Activated CD4-positive, alpha-beta T cell treated with anti-CD3 and anti-CD28 coated beads, Interleukin-2, Interleukin-6, amounts not matched to agents 100 ng/mL and 50 ng/mL, durations not matched to agents 16 hours and 8 hours (primary cell): Measurements from ENCODE around the gene NIPBL.
"Not testable (repeated sequence)": the region's sequence is repeated elsewhere in the genome, so short reads cannot be mapped to it uniquely, and the experiment has no call there.

Experiments
- DNase-seq: peaks from one replicate; pipeline ENCODE4 v3.0.0-alpha.2; 2020

The NIPBL gene

DNA sequence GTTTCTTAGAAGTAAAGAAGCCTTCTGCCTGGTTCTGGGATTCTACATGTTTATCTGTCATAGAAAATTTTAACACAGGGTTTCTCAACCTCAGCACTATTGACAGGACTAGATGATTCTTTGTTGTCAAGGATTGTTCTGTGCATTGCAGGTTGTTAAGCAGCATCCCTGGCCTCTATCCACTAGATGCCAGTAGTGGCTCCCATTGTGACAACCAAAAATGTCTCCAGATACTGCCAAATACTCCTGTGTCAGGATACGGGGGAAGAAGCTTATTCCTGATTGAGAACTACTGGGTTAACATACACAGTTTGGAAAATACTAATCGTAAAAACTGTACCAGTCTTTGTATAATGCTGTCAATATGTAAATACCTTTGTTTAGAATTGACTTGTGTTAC, 167.1 kb downstream of the NIPBL start:
- peak; percentile 6 for DNase-seq

DNA sequence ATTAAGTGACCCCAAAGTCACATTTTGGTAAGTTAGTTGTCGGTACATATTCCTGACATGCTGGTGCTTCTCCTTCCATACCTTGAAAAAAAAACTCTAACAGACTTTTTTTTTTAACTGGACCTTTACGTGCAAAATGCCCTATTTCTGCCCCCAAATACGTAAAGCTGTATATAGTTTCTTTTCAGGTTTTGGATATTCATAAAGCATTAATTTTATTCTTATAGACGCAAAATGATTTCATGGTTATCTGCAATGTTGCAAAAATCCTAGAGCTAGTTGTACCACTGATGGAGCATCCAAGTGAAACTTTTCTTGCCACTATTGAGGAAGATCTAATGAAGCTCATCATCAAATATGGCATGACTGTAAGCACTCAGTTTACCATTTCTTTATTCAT, 167.6 kb downstream of the NIPBL start:
- no peak for DNase-seq

DNA sequence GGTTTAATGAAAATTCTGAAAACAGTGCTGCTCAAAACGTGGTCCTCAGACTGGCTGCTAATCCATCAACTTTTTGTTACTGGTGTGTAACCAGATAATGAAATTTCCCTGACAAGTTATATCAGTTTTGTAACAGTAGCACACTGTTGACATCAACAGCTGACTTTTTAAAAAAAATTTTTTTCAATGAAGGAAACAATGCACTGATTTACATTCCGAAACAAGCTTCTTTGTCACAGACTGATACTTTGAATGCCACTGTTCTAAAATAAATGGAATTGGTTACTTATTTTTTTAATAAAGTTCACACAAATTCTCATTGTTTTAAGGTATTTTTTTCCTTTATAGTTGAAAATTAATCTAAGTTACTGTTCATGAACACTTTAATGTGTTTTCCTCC, 169.1 kb downstream of the NIPBL start:
- DNase-seq, result no peak

DNA sequence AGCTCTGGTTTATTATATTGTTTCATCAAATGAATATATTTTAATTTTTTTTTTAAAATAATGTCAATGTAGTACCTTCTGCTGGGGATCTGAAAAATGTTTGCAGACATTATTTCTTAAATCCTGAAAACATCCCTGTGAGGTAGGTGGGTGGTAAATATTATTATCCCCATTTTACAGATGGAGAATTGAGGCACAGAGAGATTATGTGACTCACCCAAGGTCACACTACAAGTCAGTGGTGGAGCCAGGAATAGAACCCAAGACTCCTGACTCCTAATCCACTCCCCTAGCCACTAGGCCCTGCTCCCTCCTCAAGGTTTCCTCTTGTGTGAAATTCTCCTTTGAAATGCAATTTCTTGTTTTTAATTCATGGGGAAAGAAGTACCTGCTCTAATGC, 171.4 kb downstream of the NIPBL start:
- no peak for DNase-seq

DNA sequence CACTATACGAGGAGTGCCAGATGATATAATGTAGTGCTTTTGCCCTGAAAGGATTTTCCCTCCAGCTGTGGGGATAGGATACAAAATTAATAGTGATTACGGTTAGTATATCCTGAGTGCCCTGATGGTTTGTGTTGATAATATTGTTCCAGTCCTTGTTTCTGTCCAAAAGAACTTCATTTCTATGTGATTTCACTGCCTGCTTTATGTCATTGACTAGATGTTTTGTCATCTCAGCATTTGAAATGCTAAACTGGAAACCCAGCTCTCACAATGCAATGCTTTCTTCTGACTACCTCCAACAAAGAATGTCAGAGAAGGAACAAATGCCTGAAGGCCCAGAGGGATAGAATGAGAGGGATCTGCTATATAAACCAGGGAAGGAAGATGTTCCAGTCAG, 177.8 kb downstream of the NIPBL start:
- no peak for DNase-seq

DNA sequence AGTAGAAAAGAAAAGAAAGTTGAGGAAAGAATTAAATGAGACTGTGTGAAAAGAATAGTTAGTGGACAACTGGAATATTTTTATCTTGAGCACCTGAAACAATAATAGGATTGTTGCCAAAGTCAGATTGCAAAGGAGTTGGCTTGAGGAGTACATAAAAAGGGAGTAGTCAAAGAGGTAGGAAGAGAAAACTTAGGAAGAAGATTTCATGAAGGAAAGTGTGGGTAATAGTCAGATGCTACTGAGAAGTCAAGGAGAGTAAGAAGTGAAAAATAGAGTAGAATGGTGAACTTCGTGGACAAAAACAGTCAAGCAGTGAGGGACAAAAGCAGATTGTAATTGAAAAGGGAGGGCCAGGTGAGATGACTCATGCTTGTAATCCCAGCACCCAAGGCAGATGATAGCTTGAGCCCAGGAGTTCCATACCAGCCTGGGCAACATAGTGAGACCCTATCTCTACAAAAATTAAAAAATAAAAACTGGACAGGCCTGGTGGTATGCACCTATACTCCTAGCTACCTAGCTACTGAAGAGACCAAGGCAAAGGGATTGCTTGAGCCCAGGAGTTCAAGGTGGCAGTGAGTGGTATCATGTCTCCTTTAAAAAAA, 178.9 kb downstream of the NIPBL start:
- no peak for DNase-seq

DNA sequence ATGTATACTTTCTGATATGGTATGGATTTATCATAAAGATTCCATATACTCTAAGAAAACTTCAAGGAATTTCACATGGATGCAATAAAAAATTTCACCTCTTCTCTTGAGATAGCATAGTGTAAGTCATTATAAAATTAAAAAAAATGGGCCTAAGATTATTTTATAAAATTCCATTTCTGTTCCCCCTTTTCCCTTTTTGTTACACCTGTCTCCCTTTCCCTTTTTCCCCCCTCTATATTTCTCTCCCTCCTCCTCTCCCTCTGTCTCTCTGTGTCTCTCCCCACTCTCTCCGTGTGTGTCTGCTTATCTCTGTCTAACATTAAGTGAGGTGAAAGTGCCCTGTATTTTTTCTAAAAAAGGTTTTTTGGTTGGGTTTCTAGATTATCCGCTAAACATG, 180.2 kb downstream of the NIPBL start:
- no peak for DNase-seq

DNA sequence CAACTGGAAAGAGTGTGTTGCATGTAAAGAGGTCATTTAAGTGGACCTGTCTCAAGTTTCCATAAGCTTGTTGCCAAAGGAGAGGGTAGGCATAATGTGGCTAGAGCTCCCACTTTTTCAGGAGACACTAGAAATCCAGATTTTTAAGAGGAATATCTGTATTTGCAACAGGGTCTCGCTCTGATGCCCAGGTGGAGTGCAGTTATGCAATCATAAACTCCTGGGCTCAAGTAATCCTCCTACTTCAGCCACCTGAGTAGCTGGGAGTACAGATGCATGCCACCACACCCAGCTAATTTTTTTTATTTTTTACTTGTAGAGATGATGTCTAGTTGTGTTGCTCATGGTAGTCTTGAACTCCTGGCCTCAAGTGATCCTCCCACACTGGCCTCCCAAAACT, 183.5 kb downstream of the NIPBL start:
- no peak for DNase-seq

DNA sequence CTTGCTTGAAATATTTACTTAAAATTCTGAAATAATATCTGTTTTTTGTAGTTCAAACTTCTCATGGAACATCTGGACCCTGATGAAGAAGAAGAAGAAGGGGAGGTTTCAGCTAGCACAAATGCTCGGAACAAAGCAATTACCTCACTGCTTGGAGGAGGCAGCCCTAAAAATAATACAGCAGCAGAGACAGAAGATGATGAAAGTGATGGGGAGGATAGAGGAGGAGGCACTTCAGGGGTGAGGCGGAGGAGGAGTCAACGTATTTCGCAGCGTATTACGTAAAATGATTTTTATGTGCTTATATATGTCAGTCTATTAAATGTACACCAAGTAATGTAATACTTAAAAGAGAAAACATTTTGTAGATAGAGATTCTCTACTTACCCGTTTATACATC, 187.2 kb downstream of the NIPBL start:
- DNase-seq, result no peak

DNA sequence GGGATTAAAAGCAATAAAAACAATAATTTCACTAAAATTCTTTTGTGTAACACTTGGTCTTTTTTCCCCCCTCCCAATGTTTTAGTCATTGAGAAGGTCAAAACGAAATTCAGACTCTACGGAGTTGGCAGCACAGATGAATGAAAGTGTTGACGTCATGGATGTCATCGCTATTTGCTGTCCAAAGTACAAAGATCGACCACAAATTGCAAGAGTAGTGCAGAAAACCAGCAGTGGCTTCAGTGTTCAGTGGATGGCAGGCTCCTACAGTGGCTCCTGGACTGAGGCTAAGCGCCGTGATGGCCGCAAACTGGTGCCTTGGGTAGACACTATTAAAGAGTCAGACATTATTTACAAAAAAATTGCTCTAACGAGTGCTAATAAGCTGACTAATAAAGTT, 187.9 kb downstream of the NIPBL start:
- DNase-seq, result no peak

DNA sequence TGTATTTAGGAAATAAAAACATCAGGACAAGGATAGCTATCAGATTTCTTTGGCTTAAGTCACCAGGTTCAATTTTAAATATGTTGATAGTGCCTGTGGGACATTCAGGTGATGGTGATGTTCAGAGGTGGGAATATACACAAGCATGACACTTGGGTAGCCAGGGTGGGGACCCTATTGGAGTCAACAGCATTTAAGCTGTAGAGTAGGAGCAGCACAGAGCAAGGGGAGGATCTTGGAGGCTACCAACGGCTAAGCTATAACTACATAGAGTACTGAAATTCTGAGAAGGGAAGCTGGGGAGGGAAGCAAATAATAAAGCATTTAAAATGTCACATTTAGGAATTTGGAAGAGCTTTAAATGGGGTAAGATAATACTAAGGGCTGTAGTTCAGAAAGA, 194.9 kb downstream of the NIPBL start:
- DNase-seq, result no peak

DNA sequence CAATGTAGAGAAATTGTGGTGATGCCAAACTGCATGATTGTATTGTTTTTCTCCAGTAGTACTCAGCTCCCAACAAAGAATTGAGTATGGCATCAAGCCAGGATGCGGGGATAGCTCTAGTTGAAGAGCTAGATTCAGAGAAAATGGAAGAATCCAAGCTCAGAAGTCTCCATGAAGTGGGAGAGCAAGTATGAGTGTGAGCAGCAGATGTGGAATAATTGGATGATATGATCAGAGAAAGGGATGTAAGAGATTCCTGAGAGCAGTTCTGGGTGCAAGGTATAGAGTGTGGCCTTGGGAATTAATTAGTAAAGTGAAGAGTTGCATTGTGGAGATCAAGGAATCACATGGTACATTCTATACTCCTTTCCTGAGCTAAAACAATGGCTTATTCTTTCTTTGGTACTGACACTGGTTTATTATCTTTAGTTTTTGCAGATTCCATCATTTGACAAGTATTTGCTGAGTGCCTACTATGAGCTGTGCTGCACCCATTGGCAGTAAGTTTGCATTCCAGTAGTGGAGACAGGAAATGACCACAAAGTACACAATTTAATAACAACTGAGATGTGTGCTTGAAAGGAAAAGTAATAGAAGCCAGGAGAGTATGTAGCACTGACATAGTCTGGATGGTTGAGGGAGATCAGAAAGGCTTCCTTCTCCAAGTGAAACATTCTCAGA, 195.5 kb downstream of the NIPBL start:
- peak; percentile 6 for DNase-seq

DNA sequence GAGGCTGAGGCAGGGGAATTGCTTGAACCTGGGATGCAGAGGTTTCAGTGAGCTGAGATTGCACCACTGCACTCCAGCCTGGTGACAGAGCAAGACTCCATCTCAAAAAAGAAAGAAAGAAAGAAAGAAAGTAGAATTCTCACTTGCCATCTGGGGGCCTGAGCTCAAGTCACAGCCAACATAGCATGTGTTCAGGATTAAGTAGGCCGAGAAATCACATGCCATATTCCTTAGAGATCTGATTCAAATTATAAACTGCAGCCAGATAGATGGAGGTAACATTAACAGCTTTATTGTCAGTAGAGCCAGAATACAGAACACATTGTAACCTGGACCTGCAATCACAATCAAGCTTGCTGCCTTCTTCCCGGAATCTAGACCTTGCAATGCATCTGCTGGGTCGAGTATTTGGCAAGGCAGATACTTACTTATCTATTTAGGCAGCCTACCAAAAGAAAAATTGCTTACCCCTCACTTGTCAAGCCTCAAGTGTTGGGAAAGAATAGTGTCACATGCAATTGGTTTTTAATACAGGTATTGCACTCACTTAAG, 198.9 kb downstream of the NIPBL start:
- DNase-seq, result no peak

DNA sequence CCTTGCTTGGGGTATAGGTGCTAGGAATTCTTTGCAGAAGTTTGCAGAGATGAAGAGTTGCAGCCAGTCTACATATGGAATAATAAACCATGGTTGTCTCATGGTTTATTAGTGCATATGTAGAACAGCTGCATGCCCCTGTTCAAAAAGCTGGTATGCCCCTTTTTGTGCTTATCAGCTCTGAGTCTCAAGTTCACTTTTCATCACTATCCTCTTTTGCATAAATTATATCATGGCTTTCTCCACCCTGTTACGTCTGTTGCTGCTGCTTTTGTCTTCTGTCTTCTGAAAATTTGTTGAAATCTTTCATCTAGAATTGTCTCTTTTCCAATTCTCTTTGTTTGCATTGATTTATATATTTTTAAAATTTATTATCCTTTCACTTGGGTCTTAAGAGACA, 200.6 kb downstream of the NIPBL start:
- no peak for DNase-seq

DNA sequence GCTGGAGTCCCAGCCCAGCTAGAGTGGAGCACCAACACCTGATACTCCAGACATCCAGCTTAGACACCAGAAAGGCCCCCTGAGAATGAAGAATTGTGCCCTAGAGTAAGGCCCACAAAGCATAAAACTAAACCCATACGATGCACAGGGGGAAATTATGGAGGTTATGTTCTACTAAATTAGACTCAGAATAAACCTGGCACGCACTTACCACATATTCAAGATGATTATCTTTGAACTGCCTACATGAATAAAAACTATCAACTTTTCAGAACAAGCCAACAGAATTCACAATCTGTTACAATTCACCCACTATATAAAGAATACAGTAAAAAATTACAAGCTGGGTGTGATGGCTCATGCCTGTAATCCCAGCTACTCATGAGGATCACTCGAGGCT, 204.1 kb downstream of the NIPBL start:
- no peak for DNase-seq

DNA sequence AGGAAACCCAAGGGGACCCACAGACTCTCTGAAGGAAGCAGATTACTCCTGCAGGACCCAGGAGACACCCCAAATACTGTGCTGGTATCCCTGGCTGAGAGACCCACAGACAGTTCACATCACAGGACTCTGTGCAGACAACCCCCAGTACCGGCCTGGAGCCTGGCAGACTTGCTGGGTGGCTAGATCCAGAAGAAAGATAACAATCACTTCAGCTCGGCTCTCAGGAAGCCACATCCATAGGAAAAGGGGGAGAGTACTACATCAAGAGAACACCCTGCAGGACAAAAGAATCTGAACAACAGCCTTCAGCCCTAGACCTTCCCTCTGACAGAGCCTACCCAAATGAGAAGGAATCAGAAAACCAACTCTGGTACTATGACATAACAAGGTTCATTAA, 206.4 kb downstream of the NIPBL start:
- not testable (repeated sequence) for DNase-seq

DNA sequence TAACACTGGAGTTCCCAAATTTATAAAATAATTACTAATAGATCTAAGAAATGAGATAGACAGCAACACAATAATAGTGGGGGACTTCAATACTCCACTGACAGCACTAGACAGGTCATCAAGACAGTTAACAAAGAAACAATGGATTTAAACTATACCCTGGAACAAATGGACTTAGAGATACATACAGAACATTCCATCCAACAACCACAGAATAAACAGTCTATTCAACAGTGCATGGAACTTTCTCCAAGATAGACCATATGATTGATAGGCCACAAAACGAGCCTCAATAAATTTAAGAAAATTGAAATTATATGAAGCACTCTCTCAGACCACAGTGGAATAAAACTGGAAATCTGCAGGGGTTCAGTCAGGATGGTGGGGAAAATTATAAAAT, 209.5 kb downstream of the NIPBL start:
- DNase-seq, result not testable (repeated sequence)

DNA sequence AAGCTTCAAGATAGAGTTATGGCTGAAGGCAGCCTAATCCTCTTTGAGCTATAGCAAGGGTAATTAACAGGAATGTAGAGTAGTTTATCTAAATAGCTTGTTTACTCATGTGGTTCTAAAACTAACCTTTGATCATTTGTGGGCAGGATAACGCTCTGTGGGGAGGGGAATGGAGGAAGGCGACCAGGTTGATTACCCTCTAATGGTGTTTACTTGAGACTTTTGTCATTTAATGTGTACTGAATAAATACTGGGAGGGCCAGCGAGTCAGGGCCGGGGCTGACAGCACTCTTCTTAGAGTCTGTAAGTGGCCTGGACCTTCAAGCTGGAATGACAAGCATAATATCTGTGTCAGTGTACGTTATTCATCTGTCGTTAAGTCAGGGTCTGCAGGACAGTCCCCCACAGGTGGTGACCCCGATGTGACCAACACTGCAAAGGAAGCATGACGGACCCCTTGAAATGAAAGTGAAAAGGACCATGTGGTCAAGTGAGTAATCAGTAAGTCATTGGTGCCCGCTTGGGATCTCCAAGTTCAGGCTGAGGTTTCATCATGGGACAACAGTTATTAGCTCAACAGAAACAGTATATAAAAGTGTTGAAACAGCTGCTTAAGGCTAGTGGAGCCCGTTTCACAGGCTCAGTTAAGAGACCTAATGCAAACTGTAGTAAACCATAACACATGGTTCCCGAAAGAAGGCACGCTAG, 210.1 kb downstream of the NIPBL start:
- DNase-seq, result no peak

DNA sequence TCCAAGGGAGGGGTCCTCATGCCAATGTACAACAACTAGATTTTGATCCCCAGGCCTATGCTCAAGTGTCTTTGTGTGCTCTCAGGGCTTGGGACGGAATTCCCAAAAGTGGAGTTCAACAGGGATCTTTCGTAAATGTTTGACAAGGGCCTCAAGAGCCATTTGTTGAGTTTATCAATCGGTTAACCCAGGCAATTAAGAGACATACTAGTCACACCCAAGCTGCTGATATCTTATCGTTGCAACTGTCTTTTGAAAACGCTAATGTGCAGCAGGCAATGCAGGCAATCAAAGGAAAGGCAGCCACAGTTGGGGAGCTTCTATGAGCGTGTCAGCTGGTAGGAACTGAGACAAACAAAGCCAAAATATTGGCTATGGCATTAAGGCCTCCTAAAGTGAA, 211.4 kb downstream of the NIPBL start:
- DNase-seq, result no peak

DNA sequence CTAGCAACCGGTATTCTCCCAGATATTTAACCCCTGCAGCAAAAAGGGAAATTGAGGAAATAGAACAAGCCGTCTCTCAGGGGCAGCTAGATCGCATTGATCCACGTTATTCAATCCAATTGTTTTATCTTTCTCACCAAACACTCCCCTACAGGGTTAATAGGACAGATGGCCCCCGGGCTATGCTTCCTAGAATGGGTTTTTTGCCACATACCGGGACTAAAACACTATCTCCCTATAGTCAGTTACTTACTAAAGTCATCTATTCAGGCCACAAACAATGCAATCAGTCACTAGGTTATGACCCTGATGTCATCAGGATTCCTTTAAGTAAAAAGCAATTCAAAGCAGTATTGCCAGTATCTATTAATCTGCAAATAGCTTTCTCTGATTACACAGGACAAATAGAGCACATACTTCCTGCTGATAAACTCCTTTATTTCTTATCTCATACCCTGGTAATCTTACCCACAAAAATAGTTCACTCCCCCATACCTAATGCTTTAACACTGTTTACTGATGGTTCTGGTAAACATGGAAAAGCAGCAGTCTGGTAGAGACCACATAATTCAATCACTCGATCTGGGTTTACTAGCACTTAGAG, 213.7 kb downstream of the NIPBL start:
- no peak for DNase-seq

DNA sequence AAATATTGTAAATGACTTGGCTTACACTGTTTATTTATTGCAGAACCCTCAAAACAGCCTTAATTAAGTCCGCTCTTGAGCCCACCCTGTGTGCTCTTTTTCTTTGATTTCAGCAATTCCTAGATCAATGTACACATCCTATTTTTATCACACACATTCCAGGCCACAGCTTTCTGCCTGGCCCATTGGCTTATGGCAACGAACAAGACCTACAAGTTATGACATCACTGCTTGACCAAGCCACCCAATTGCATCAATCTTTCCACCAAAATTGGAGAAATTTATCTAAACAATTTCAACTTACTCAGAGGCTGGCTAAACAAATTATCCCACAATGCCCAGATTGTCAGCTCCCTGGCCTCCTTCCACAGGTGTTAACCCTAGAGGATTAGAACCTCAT, 214.2 kb downstream of the NIPBL start:
- no peak for DNase-seq

DNA sequence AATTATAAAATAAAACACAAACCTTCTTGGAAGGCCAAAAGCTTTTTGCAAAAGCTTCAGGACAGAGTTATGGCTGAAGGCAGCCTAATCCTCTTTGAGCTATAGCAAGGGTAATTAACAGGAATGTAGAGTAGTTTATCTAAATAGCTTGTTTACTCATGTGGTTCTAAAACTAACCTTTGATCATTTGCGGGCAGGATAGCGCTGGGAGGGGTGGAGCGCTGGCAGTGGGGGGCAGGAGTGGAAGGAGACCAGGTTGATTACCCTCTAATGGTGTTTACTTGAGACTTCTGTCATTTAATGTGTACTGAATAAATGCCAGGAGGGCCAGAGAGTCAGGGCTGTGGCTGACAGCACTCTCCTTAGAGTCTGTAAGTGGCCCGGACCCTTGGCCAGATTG, 217.2 kb downstream of the NIPBL start:
- not testable (repeated sequence) for DNase-seq

DNA sequence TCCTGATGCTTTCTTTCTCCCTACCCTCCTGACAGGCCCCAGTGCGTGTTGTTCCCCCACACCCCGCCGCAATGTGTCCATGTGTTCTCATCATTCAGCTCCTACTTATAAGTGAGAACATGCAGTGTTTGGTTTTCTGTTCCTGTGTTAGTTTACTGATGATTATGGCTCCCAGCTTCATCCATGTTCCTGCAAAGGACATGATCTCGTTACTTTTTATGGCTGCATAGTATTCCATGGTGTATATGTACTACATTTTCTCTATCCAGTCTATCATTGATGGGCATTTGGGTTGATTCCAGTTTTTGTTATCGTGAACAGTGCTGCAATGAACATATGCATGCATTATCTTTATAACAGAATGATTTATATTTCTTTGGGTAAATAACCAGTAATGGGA, 222.7 kb downstream of the NIPBL start:
- not testable (repeated sequence) for DNase-seq

DNA sequence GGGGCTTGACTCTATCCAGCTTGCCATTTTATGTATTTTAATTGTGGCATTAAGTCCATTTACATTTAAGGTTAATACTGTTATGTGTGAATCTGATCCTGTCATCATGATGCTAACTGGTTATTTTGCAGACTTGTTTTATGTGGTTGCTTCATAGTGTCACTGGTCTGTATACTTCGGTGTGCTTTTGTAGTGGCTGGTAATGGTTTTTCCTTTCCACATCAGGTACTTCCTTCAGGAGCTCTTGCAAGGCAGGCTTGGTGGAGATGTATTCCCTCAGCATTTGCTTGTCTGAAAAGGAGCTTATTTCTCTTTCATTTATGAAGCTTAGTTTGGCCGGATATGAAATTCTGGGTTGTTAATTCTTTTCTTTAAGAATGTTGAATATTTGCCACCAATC, 226.7 kb downstream of the NIPBL start:
- DNase-seq, result no peak
